Esophagus squamous epithelium (tissue), 4 donors: Measurements from ENCODE around the gene MAP6D1.

Source experiments
- CTCF ChIP-seq, 6 experiments: fragments of 450-650 bp in 4 of 6; fragments of 200-600 bp in 2 of 6; sonication (generic) in 2 of 6; IDR thresholded peaks; one replicate each; pipeline ENCODE4 v1.5.1; 2016 to 2019; ENCODE audit warnings: antibody characterized with exemption in 6 of 6, mild to moderate bottlenecking in 4 of 6, moderate library complexity in 4 of 6
- POLR2A ChIP-seq, 4 donors: fragments of 450-650 bp; IDR thresholded peaks; one replicate each; pipeline ENCODE4 v1.6.1; 2017; ENCODE audit warnings: antibody characterized with exemption in 4 of 4, mild to moderate bottlenecking in 4 of 4, moderate library complexity in 3 of 4

GRCh38 chr3:183833516-183833915, 8.1 kb upstream of the MAP6D1 start:
- TF ChIP-seq CTCF (IDR thresholded peaks at IDR 0.05): no peak
- no peak for TF ChIP-seq POLR2A (IDR thresholded peaks at IDR 0.05)
